OCI-LY3 (cell line): ENCODE data around the gene SVBP.

Experiments used
- EZH2phosphoT487 ChIP-seq: fragments of 200-600 bp; shearing (Covaris generic); IDR thresholded peaks from 2 replicates; pipeline ENCODE4 v1.6.1; 2018; ENCODE audit warnings: antibody characterized with exemption, mixed run types, low read depth
- TF ChIP-seq, protein P1 (sequence below): fragments of 200-600, 300-600 bp; sonication (generic); IDR thresholded peaks from 2 replicates; pipeline ENCODE4 v1.5.1; 2014; ENCODE audit warnings: antibody characterized with exemption, low read length, low read depth

DNA sequence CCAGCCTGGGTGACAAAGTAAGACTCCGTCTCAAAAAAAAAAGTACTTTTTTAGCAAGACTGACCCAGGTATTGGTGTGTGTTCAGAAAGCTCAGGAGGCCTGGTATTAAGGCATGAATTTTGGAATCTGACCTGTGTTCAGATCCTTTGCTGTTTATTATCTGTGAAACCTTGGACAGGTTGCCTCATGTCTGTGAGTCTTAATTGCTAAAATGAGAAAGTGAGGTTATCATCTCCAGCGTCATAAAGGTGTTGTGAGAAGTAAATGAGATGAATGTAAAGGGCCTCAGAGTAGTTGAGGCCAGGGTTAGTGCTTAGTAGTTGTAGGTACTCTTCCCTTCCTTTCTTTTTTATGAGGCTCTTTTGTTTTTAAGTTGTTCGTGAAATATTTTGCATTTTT, 47.4 kb downstream of the SVBP start:
- TF ChIP-seq, protein P1, sequence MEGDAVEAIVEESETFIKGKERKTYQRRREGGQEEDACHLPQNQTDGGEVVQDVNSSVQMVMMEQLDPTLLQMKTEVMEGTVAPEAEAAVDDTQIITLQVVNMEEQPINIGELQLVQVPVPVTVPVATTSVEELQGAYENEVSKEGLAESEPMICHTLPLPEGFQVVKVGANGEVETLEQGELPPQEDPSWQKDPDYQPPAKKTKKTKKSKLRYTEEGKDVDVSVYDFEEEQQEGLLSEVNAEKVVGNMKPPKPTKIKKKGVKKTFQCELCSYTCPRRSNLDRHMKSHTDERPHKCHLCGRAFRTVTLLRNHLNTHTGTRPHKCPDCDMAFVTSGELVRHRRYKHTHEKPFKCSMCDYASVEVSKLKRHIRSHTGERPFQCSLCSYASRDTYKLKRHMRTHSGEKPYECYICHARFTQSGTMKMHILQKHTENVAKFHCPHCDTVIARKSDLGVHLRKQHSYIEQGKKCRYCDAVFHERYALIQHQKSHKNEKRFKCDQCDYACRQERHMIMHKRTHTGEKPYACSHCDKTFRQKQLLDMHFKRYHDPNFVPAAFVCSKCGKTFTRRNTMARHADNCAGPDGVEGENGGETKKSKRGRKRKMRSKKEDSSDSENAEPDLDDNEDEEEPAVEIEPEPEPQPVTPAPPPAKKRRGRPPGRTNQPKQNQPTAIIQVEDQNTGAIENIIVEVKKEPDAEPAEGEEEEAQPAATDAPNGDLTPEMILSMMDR: no peak
- TF ChIP-seq EZH2phosphoT487: no peak
